ENCODE data around the gene TBCCD1. TPM values are rescaled to one million over a fixed set of nuclear protein-coding genes. Genes with fewer than 3 reads are reported as not detected.

TBCCD1 gene
- total and polyA plus RNA-seq, 2 of the 4 experiments (the other 2 are of a cell fraction): 7.9 to 19.7 TPM

DNA sequence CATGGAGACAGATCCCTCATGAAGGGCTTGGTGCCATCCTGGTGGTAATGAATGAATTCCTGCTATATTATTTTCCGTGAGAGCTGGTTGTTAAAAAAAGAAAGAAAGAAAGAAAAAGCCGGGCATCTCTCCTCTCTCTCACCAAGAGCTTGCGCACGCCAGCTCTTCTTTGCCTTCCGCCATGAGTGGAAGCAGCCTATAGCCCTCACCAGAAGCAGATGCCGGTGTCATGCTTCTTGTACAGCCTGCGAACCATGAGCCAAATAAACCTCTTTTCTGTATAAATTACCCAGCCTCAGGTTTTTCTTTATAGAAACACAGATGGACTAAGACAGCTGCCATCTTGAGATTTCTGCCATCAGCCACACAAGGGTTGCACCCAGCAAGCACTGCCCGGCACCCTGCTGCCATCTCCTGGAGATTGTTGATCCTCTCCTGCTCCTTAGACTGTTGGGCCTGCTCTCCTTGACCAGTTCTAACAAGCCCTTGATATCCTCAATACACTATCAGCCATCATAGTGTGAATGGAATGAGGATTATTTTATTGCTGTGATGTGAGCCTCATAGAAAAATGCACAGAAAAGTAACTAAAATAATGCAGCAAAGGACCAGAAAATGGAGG, 42.2 kb upstream of the TBCCD1 start:
- dilution Hi-C loops (cut with HindIII; ENCODE audit: low sequenced_read_pairs, unreplicated experiment): no loop called here
- no peak overlapping the region for H2BK20ac ChIP-seq (ENCODE audit: low read depth, low read length)
- H3K4ac ChIP-seq (ENCODE audit: low read depth, low read length): no peak overlapping the region
- no peak overlapping the region for H2BK15ac ChIP-seq (ENCODE audit: low read depth, low read length)
- ChIA-PET POLR2A (ENCODE audit: unreplicated experiment) (no interaction called here), CTCF (interaction anchor here (1.2 to 2.1 kb wide), 2 partner anchors 8 to 42 kb away, joined by 3 to 5 read pairs; partner anchors contain the start of gene TBCCD1)
- H3K56ac ChIP-seq (ENCODE audit: extremely low read depth, insufficient read depth, low read length): no peak overlapping the region
- H2AK9ac ChIP-seq (replicated peaks; ENCODE audit: low read depth, low read length, poor library complexity): no peak overlapping the region
- no peak overlapping the region for H4K8ac ChIP-seq (ENCODE audit: low read depth in 2 of 2, low read length in 2 of 2)
- H3K79me1 ChIP-seq (ENCODE audit: low read depth in 1 of 2, low read length in 2 of 2): no peaks in the 10 kb centered on the region
- H3K9ac ChIP-seq (ENCODE audit: low read depth, low read length): no peak overlapping the region
- H2AFZ ChIP-seq (replicated peaks; ENCODE audit: low read length, poor library complexity): no peak overlapping the region
- DNase-seq (no peak), ATAC-seq (ENCODE audit: low read depth) (no peak; the same call in 1 of the 2 replicates)
- in situ Hi-C loops (cut with MboI; ENCODE audit: low sequenced_read_pairs): no loop called here
- H3K27me3 ChIP-seq (ENCODE audit: control insufficient read depth, insufficient read depth, low read length): peaks cover 19% of the 10 kb centered on the region
- BruUV-seq (replicated peaks): no TSS peak
- no peak overlapping the region for H3K14ac ChIP-seq (replicated peaks; ENCODE audit: low read depth, low read length)
- H4K5ac ChIP-seq (ENCODE audit: low read depth, low read length): no peak overlapping the region
- 0 out of 2 replicates have a peak, but pooled peaks have one; percentile 19 for TF ChIP-seq RAD21 (IDR thresholded peaks at IDR 0.05; ENCODE audit: low read length)
- no peak for TF ChIP-seq CHD1 (IDR thresholded peaks at IDR 0.05; ENCODE audit: low read depth, low read length)
- no peak for TF ChIP-seq USF2 (IDR thresholded peaks at IDR 0.05; ENCODE audit: low read depth, low read length)
- TF ChIP-seq SMC3 (IDR thresholded peaks at IDR 0.05; ENCODE audit: low read depth, low read length): peak; percentile 4; the same call in 1 of the 2 replicates
- TF ChIP-seq RFX5 (IDR thresholded peaks at IDR 0.05; ENCODE audit: low read depth, low read length): no peak
- TF ChIP-seq CEBPB (IDR thresholded peaks at IDR 0.05; ENCODE audit: low read depth, low read length): no peak
- TF ChIP-seq NFE2L2 (IDR thresholded peaks at IDR 0.05; ENCODE audit: low read depth, low read length): no peak
- no peak for TF ChIP-seq MXI1 (IDR thresholded peaks at IDR 0.05; ENCODE audit: borderline replicate concordance, low read depth, low read length)
- TF ChIP-seq FOS (IDR thresholded peaks at IDR 0.05; ENCODE audit: low read depth, low read length): no peak
- TF ChIP-seq BHLHE40 (IDR thresholded peaks at IDR 0.05; ENCODE audit: low read depth, low read length): no peak
- TF ChIP-seq, protein P1, sequence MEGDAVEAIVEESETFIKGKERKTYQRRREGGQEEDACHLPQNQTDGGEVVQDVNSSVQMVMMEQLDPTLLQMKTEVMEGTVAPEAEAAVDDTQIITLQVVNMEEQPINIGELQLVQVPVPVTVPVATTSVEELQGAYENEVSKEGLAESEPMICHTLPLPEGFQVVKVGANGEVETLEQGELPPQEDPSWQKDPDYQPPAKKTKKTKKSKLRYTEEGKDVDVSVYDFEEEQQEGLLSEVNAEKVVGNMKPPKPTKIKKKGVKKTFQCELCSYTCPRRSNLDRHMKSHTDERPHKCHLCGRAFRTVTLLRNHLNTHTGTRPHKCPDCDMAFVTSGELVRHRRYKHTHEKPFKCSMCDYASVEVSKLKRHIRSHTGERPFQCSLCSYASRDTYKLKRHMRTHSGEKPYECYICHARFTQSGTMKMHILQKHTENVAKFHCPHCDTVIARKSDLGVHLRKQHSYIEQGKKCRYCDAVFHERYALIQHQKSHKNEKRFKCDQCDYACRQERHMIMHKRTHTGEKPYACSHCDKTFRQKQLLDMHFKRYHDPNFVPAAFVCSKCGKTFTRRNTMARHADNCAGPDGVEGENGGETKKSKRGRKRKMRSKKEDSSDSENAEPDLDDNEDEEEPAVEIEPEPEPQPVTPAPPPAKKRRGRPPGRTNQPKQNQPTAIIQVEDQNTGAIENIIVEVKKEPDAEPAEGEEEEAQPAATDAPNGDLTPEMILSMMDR (conservative IDR thresholded peaks at IDR 0.05; ENCODE audit: low read depth, low read length): peak; percentile 15; the same call in 1 of the 2 replicates
- TF ChIP-seq MAZ (IDR thresholded peaks at IDR 0.05; ENCODE audit: borderline replicate concordance, low read depth, low read length): no peak
- TF ChIP-seq, protein P2, sequence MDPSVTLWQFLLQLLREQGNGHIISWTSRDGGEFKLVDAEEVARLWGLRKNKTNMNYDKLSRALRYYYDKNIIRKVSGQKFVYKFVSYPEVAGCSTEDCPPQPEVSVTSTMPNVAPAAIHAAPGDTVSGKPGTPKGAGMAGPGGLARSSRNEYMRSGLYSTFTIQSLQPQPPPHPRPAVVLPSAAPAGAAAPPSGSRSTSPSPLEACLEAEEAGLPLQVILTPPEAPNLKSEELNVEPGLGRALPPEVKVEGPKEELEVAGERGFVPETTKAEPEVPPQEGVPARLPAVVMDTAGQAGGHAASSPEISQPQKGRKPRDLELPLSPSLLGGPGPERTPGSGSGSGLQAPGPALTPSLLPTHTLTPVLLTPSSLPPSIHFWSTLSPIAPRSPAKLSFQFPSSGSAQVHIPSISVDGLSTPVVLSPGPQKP (IDR thresholded peaks at IDR 0.05; ENCODE audit: borderline replicate concordance, low read depth, low read length): no peak
- no peak for TF ChIP-seq POLR2A (IDR thresholded peaks at IDR 0.05; ENCODE audit: low read depth, low read length)
- TF ChIP-seq RCOR1 (IDR thresholded peaks at IDR 0.05; ENCODE audit: insufficient replicate concordance, low read length): no peak
- no peak overlapping the region for H2BK5ac ChIP-seq (ENCODE audit: low read depth, low read length, poor library complexity, severe bottlenecking)
- no peaks in the 10 kb centered on the region for H3K4me1 ChIP-seq (ENCODE audit: control insufficient read depth, insufficient read depth, low read length)
- 88% methylated on average over 3 of the region's 8 CpGs; no CpG with 5 or more reads in 1 of the 2 experiments for WGBS, 2 experiments (ENCODE audit: extremely low coverage in 2 of 2, insufficient read length in 1 of 2)
- H2AK5ac ChIP-seq (ENCODE audit: low read depth, low read length): no peak overlapping the region
- H3K4me2 ChIP-seq (ENCODE audit: low read depth, low read length): no peak overlapping the region
- H4K91ac ChIP-seq (ENCODE audit: insufficient read depth, low read depth, low read length): no peak overlapping the region
- H3K23ac ChIP-seq (ENCODE audit: low read depth, low read length): no peak overlapping the region
- no peak overlapping the region for H3K27ac ChIP-seq (ENCODE audit: insufficient read depth, low read length)
- no peaks in the 10 kb centered on the region for H3K9me3 ChIP-seq (ENCODE audit: control insufficient read depth, insufficient read depth, low read length)
- H4K20me1 ChIP-seq (ENCODE audit: insufficient read depth, low read length): no peaks in the 10 kb centered on the region
- H3K4me3 ChIP-seq (ENCODE audit: insufficient read depth, low read depth, low read length): no peak overlapping the region
- H2BK120ac ChIP-seq (ENCODE audit: low read depth, low read length): no peak overlapping the region
- no peaks in the 10 kb centered on the region for H3K9me1 ChIP-seq (ENCODE audit: insufficient read depth, low read length)
- no peak overlapping the region for H3K18ac ChIP-seq (ENCODE audit: low read depth, low read length)
- H3K36me3 ChIP-seq (ENCODE audit: control insufficient read depth, insufficient read depth, low read length): no peaks in the 10 kb centered on the region
- intact Hi-C loops (cut with micrococcal nuclease): no loop called here

Measured in IMR-90 (cell line).